ENCODE results near the gene TK2. TPM values are rescaled to one million over a fixed set of nuclear protein-coding genes. Genes with fewer than 3 reads are reported as not detected.

Gene TK2
- total RNA-seq, 1 experiment from 2014 or later: 40.6 TPM

GRCh38 chr16:66547101-66547989 is 2.6 kb downstream of the TK2 start:
- DNase-seq (ENCODE audit: low read depth): no peak

GRCh38 chr16:66544016-66544757 is 5.7 kb downstream of the TK2 start:
- DNase-seq (ENCODE audit: low read depth): no peak

GRCh38 chr16:66543541-66543940 is 6.4 kb downstream of the TK2 start:
- no peak for DNase-seq (ENCODE audit: low read depth)

- DNase-seq (ENCODE audit: low read depth): no peak
These were observed 7.5 kb downstream of the TK2 start for GRCh38 chr16:66542396-66542795.

- DNase-seq (ENCODE audit: low read depth): no peak
These were observed 8.2 kb downstream of the TK2 start for GRCh38 chr16:66541388-66542355.

GRCh38 chr16:66539623-66540469 is 10.1 kb downstream of the TK2 start:
- no peak for DNase-seq (ENCODE audit: low read depth)

GRCh38 chr16:66538910-66539309 is 11.0 kb downstream of the TK2 start:
- DNase-seq (ENCODE audit: low read depth): no peak

- DNase-seq (ENCODE audit: low read depth): no peak
These were observed 12.7 kb downstream of the TK2 start for GRCh38 chr16:66537236-66537635.

GRCh38 chr16:66536525-66536924 is 13.4 kb downstream of the TK2 start:
- DNase-seq (ENCODE audit: low read depth): no peak

GRCh38 chr16:66534376-66534799 is 15.5 kb downstream of the TK2 start:
- no peak for DNase-seq (ENCODE audit: low read depth)

- DNase-seq (ENCODE audit: low read depth): no peak
These were observed 20.4 kb downstream of the TK2 start for GRCh38 chr16:66529475-66529874.

- DNase-seq (ENCODE audit: low read depth): no peak
These were observed 21.6 kb downstream of the TK2 start for GRCh38 chr16:66528294-66528693.

- no peak for DNase-seq (ENCODE audit: low read depth)
These were observed 24.3 kb downstream of the TK2 start for GRCh38 chr16:66525396-66526180.

GRCh38 chr16:66524601-66525164 is 25.2 kb downstream of the TK2 start:
- no peak for DNase-seq (ENCODE audit: low read depth)

GRCh38 chr16:66523861-66524354 is 26.0 kb downstream of the TK2 start:
- peak; percentile 27 for DNase-seq (ENCODE audit: low read depth)

GRCh38 chr16:66522816-66523590 is 26.9 kb downstream of the TK2 start:
- DNase-seq (ENCODE audit: low read depth): no peak

GRCh38 chr16:66521951-66522771 is 27.8 kb downstream of the TK2 start:
- peak; percentile 90 for DNase-seq (ENCODE audit: low read depth)

Data from LHCN-M2 (cell line).